GM21576 (cell line): ENCODE measurements around the gene TMEM203.
A peak's percentile ranks its signal among the peaks of the same experiment; 100 is the strongest.

Experiments
- ATAC-seq: cut with Tn5 transposase; IDR thresholded peaks from one replicate; pipeline ENCODE4 v1.9.1; 2021; ENCODE audit warnings: mild to moderate bottlenecking, moderate library complexity; ENCODE audit not compliant: unreplicated experiment

The TMEM203 gene

GRCh38 chr9:137219757-137220316, 14.4 kb upstream of the TMEM203 start:
- no peak for ATAC-seq

- no peak for ATAC-seq
Observed at GRCh38 chr9:137218754-137219271, 13.4 kb upstream of the TMEM203 start.

- ATAC-seq, result no peak
Observed at GRCh38 chr9:137218212-137218753, 12.8 kb upstream of the TMEM203 start.

DNA sequence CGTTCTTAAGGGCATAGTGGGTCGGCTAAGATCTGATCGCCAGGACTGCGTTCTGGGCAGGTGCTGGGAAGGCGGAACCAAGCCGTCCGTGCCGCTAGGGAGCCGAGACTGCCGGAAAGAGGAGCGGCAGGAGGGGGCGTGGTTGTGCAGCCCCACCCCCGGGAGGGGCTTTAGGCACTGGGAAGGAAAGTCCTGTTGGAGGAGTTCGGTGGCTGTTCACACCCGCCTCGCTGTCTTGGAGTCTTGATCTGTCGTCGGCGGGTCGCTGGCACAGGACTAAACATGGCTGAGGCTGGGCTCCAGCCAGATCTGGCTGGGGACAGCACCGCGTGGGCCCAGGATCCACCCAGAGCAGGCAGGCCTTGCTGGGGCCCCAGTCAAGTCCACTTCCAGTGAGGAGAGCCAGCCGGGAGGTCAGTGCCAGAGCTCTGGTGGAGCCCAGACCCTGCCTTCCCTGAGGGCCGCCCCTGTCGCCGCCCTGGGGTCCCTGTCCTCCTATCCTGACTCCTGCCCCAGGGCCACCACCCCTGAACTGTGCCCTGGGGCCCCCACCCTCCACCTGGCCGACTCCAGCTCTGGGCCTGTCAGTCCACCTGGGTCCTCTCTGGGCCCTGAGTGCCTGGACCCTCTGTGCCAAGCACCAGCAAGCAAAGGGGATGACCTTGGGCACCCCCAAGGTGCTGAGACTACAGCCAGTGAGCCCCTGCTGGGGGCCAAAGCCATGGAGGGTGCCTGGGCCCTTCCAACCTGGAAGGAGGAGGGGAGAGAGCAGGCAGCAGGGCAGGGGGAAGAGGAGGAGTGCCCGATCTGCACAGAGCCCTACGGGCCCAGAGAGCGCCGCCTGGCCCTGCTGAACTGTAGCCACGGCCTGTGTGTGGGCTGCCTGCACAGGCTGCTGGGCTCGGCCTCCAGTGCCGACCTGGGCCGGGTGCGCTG, 12.1 kb upstream of the TMEM203 start:
- no peak for ATAC-seq

DNA sequence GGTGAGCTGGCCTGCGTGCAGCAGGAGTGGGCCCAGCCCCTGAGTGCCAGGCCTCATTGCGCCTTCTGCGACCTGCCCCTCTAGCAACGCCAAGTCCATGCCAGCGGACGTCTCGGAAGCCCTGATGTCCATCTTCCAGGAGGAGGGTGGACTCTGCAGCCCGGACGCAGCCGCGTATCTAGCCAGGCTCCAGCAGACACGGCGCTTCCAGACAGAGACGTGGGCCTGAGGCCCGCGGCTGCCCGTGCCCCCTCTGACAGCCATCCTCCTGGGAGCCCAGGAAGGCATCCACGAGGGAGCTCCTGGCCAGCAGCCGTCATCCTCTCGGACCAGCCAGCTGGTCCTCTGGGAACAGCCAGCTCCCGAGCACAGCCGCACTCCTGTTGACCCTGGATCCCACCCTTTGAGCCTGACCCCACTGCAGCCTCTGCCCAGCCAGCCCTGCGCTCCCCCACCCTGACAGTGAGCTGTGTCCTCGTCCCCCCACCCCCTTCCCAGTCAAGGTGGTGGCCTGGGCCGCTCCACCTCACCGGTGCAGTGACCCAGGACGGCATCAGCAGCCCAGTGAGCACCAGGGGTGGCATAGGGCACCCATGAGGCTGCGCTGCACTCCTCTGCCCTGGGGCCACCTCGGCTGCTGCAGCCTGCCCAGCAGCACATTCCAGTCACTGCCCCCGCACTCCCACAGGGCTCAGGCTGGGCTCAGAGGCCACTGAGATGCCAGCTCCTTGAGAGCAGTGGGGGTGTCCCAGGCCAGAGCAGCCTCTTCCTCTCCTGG, 10.9 kb upstream of the TMEM203 start:
- no peak for ATAC-seq

DNA sequence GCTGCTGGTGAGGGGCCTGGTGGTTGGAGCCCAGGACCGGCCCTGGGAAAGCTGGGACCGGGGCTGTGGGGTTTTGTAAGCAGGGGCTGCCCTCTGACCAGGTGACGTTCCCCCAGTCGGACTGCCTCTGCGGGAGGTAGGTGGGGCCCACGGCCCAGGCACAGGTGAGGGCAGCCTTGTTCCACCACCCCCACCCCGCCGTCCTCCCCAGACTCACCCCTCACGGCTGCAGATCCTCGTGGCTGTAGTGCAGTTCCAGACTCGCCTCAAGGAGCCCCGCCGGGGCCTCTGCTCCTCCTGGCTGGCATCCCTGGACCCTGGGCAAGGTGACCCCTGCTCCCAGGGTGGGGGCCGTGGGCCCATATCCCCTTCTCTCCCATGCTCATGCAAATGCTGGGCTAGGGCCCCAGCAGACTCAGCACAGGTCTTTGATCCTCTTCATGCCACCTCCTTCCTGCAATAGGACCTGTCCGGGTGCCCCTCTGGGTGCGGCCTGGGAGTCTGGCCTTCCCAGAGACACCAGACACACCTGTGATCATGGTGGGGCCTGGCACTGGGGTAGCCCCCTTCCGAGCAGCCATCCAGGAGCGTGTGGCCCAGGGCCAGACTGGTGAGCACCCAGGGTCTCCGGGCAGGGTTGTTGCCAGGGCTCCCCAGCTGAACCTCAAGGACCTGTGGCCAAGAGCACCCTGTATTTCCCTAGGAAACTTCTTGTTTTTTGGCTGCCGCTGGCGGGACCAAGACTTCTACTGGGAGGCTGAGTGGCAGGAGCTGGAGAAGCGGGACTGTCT, 9.9 kb upstream of the TMEM203 start:
- no peak for ATAC-seq

- no peak for ATAC-seq
Observed at GRCh38 chr9:137214620-137215019, 9.2 kb upstream of the TMEM203 start.

GRCh38 chr9:137213160-137214060, 8.0 kb upstream of the TMEM203 start:
- ATAC-seq, result no peak

DNA sequence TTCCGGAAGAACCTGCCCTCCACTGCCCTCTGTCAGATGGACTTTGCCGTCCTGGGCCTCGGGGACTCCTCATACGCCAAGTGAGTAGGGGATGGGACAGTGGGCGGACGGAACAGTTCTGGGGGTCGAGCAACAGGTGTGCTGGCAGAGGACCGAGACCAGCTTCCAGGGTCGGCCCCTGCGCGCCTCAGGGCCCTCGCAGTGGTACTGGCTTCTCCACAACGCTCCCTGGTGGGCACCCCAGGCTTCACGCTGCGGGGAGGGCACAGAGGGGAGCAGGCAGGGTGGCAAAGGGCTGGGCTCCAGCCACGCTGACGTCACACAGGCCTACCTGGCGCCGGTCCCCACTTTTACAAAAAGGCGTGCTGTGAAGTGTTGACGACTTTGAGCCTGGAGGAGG, 7.1 kb upstream of the TMEM203 start:
- ATAC-seq, result no peak

DNA sequence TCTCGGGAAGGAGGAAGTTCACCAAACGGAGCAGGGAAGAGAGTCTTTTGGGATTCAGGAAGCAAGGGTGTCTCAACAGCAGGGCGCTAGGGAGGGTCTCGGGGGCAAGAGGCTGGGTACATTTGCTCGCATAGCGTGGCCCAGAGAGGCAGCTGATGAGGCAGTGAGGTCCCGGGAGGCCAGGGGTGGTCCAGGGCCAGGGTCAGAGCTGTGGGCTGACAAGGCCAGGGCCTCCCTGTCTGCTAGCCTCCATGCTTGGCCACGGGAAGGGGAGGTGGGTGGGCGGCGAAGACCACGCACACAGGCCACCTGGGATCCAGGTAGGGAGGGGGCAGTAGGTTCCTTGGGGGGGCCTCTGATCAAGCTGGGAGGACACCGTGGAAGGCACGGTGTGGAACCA, 6.1 kb upstream of the TMEM203 start:
- ATAC-seq, result no peak

GRCh38 chr9:137206602-137207001, 1.2 kb upstream of the TMEM203 start:
- no peak for ATAC-seq

DNA sequence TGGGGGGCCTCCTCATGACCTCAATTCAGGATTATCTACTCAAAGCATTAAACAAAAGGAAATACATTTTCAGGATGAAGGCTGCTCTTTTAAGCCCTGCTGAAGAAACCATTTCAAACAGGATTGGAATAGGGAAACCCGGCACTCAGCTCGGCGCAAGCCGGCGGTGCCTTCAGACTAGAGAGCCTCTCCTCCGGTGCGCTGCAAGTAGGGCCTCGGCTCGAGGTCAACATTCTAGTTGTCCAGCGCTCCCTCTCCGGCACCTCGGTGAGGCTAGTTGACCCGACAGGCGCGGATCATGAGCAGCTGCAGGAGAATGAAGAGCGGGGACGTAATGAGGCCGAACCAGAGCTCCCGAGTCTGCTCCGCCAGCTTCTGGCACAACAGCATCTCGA, 720 bp downstream of the TMEM203 start:
- ATAC-seq, result no peak

- ATAC-seq, result no peak
Observed at GRCh38 chr9:137202966-137203365, 2.5 kb downstream of the TMEM203 start.

GRCh38 chr9:137201205-137201868, 4.1 kb downstream of the TMEM203 start:
- ATAC-seq, result no peak

DNA sequence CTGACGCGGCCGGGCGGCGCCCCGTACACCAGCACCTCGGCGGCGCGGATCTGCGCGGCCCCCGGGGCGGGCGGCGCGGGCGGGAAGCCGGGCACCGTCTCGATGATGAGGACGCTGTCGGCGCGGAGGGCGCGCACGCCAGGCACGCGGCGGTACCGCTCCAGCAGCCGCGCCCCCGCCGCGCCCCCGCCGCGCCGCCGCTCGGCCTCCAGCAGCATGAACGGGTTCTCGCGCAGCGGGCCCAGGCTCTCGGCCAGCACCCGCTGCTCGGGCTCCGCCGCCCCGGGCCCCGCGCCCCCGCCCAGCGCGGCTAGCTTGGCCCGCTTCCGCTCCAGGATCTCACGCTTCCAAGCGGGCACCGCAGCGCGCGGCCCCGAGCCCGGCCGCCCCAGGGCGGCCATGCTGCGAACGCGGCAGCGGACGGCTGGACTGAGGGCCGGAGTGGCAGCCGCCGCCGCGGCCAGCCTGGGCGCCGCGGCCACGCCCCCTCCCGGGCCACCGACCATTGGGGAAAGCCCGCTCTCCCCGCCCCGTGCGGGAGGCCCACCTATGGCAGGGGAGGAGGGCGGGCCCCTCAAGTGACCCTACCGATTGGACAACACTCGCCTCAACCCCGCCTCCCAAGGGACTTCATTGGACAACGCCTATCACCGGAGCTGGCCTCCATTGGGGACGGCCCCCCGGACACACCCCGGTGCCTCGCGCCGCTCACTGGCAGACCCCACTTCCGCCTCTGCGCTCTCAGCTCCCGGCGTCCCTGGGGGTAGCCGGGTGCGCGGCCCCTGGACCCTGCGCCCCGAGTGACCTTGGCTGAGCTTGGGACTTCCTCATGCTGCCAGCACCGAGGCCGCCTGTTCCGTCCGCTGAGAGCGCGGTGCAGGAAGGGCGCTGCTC, 4.9 kb downstream of the TMEM203 start, which contains the start of gene TPRN:
Gene TPRN (minus strand): TSS at position 431 of the 894 bp plus-strand sequence. CDS start 30 bp downstream, at position 401.
- ATAC-seq, result peak; percentile 91

- no peak for ATAC-seq
Observed at GRCh38 chr9:137199411-137200121, 5.9 kb downstream of the TMEM203 start.

- no peak for ATAC-seq
Observed at GRCh38 chr9:137198902-137199283, 6.6 kb downstream of the TMEM203 start.
